Muscle of leg (tissue), 11 donors: Measurements from ENCODE around the gene NUBP2. TPM values are rescaled to one million over a fixed set of nuclear protein-coding genes. Genes with fewer than 3 reads are reported as not detected.

ENCODE experiments used
- DNase-seq: peaks from one replicate; pipeline ENCODE4 v3.0.0; 2013
- H3K27ac ChIP-seq: one replicate; pipeline ENCODE4 v1.5.1; 2013; ENCODE audit warnings: mild to moderate bottlenecking, low read length, control low read depth
- H3K27me3 ChIP-seq: one replicate; pipeline ENCODE4 v1.6.1; 2013; ENCODE audit warnings: low read length; ENCODE audit not compliant: control insufficient read depth, insufficient read depth
- H3K36me3 ChIP-seq: one replicate; pipeline ENCODE4 v1.6.1; 2013; ENCODE audit warnings: low read length; ENCODE audit not compliant: control insufficient read depth, insufficient read depth
- H3K4me1 ChIP-seq: one replicate; pipeline ENCODE4 v1.6.1; 2013; ENCODE audit warnings: low read length; ENCODE audit not compliant: control insufficient read depth, insufficient read depth
- H3K4me3 ChIP-seq: one replicate; pipeline ENCODE4 v1.5.1; 2013; ENCODE audit warnings: low read length, control low read depth
- H3K9me3 ChIP-seq: replicated peaks from 2 replicates; pipeline ENCODE4 v1.6.1; 2013; ENCODE audit warnings: low read depth, low read length; ENCODE audit not compliant: control insufficient read depth
- WGBS: methylation state at CpG from one replicate; pipeline ENCODE4 v1.1.5; 2013; ENCODE audit warnings: missing lambda C conversion rate; ENCODE audit not compliant: insufficient coverage; 5-methylcytosine and 5-hydroxymethylcytosine counted together
- polyA plus RNA-seq, 8 donors: library from polyadenylated mRNA; unstranded; fragments of 120-200 nt; gene quantifications; one replicate each; pipeline versions ENCODE4 v1.2.1 to v1.2.3, GENCODE V29; 2013; ENCODE audit warnings: inconsistent platforms in 1 of 8, low replicate concordance in 1 of 8; ENCODE audit not compliant: insufficient read length in 8 of 8, insufficient read depth in 1 of 8
- total RNA-seq: library from RNA; stranded (reverse); fragments of 120-200 nt; gene quantifications from one replicate; pipeline ENCODE4 v1.2.4, GENCODE V29; 2013

The NUBP2 gene
- total and polyA plus RNA-seq, 9 donors: 40.6 to 59.7 (median 49.2) TPM

GRCh38 chr16:1765826-1766225 is 16.9 kb upstream of the NUBP2 start:
- DNase-seq: no peak
- no peak overlapping the region for H3K27ac ChIP-seq
- H3K4me3 ChIP-seq: no peak overlapping the region
- no peaks in the 10 kb centered on the region for H3K27me3 ChIP-seq
- H3K4me1 ChIP-seq: peaks cover 15% of the 10 kb centered on the region
- 89% methylated on average over 22 of the region's 22 CpGs for WGBS
- H3K9me3 ChIP-seq: no peaks in the 10 kb centered on the region
- H3K36me3 ChIP-seq: peaks cover 85% of the 10 kb centered on the region

- WGBS: 89% methylated on average over 15 of the region's 19 CpGs
- peaks cover 16% of the 10 kb centered on the region for H3K4me1 ChIP-seq
- DNase-seq: no peak
Observed at GRCh38 chr16:1766231-1766630, 16.5 kb upstream of the NUBP2 start.

GRCh38 chr16:1766701-1767100 is 16.1 kb upstream of the NUBP2 start:
- Histone ChIP-seq H3K36me3 (peaks cover 81% of the 10 kb centered on the region), H3K4me3 (no peak overlapping the region), H3K4me1 (peaks cover 16% of the 10 kb centered on the region), H3K9me3 (no peaks in the 10 kb centered on the region), H3K27ac (no peak overlapping the region), H3K27me3 (no peaks in the 10 kb centered on the region)
- no peak for DNase-seq
- WGBS: 91% methylated on average over 18 of the region's 18 CpGs

More at GRCh38 chr16:1766231-1766630, 16.5 kb upstream of the NUBP2 start:
- Histone ChIP-seq H3K4me3 (no peak overlapping the region), H3K27me3 (no peaks in the 10 kb centered on the region), H3K9me3 (no peaks in the 10 kb centered on the region), H3K36me3 (peaks cover 82% of the 10 kb centered on the region), H3K27ac (no peak overlapping the region)

GRCh38 chr16:1767116-1767994 is 15.4 kb upstream of the NUBP2 start:
- Histone ChIP-seq H3K4me3 (no peak overlapping the region), H3K27me3 (no peaks in the 10 kb centered on the region), H3K9me3 (no peaks in the 10 kb centered on the region), H3K36me3 (peaks cover 75% of the 10 kb centered on the region), H3K4me1 (peaks cover 23% of the 10 kb centered on the region), H3K27ac (no peak overlapping the region)
- 92% methylated on average over 30 of the region's 42 CpGs for WGBS
- no peak for DNase-seq

- DNase-seq: no peak
- WGBS: 79% methylated on average over 41 of the region's 41 CpGs
- H3K36me3 ChIP-seq: peaks cover 67% of the 10 kb centered on the region
- no peak overlapping the region for H3K27ac ChIP-seq
- H3K27me3 ChIP-seq: no peaks in the 10 kb centered on the region
- H3K4me1 ChIP-seq: peaks cover 25% of the 10 kb centered on the region
- H3K9me3 ChIP-seq: no peaks in the 10 kb centered on the region
- H3K4me3 ChIP-seq: no peak overlapping the region
Observed at GRCh38 chr16:1768061-1768766, 14.5 kb upstream of the NUBP2 start.

GRCh38 chr16:1768767-1769401 is 13.9 kb upstream of the NUBP2 start:
- Histone ChIP-seq H3K36me3 (peaks cover 63% of the 10 kb centered on the region), H3K27ac (no peak overlapping the region), H3K4me3 (no peak overlapping the region), H3K4me1 (peaks cover 28% of the 10 kb centered on the region), H3K9me3 (no peaks in the 10 kb centered on the region), H3K27me3 (no peaks in the 10 kb centered on the region)
- no peak for DNase-seq
- 67% methylated on average over 13 of the region's 26 CpGs for WGBS

GRCh38 chr16:1769402-1770300 is 13.1 kb upstream of the NUBP2 start:
- Histone ChIP-seq H3K27ac (no peak overlapping the region), H3K36me3 (peaks cover 59% of the 10 kb centered on the region), H3K4me3 (no peak overlapping the region), H3K9me3 (no peaks in the 10 kb centered on the region), H3K27me3 (no peaks in the 10 kb centered on the region), H3K4me1 (peaks cover 32% of the 10 kb centered on the region)
- DNase-seq: no peak
- WGBS: 73% methylated on average over 15 of the region's 27 CpGs

GRCh38 chr16:1770328-1771187 is 12.2 kb upstream of the NUBP2 start:
- Histone ChIP-seq H3K27ac (no peak overlapping the region), H3K27me3 (no peaks in the 10 kb centered on the region), H3K4me3 (peak overlapping the region; percentile 74), H3K4me1 (peaks cover 34% of the 10 kb centered on the region), H3K36me3 (peaks cover 56% of the 10 kb centered on the region), H3K9me3 (no peaks in the 10 kb centered on the region)
- peak; percentile 59 for DNase-seq
- 11% methylated on average over 81 of the region's 81 CpGs for WGBS
